ENCODE results near the gene UBE2F. TPM values are rescaled to one million over a fixed set of nuclear protein-coding genes. Genes with fewer than 3 reads are reported as not detected.

Gene UBE2F
- total RNA-seq, 1 experiment from 2014 or later: 44.9 TPM

- Histone ChIP-seq H3K4me3 (ENCODE audit: low read depth in 2 of 2, low read length in 2 of 2) (no peak overlapping the region), H3K4me1 (ENCODE audit: control insufficient read depth, insufficient read depth, low read length) (no peaks in the 10 kb centered on the region), H3K27me3 (ENCODE audit: control insufficient read depth, insufficient read depth, low read length) (no peaks in the 10 kb centered on the region), H3K36me3 (ENCODE audit: control insufficient read depth, insufficient read depth, low read length) (no peaks in the 10 kb centered on the region), H3K9me3 (ENCODE audit: control insufficient read depth, insufficient read depth, low read depth, low read length) (no peaks in the 10 kb centered on the region), H3K27ac (ENCODE audit: low read length) (no peak overlapping the region)
- in situ Hi-C loops (cut with HindIII; ENCODE audit: low pct_unique_long_range_greater_than_20kb, low sequenced_read_pairs) (no loop called here), intact Hi-C loops (cut with micrococcal nuclease; ENCODE audit: unreplicated experiment) (no loop called here)
- CTCF ChIA-PET: no interaction called here
- no peak for TF ChIP-seq CTCF (IDR thresholded peaks at IDR 0.05)
- TF ChIP-seq POLR2AphosphoS5 (IDR thresholded peaks at IDR 0.05; ENCODE audit: low read depth, low read length): no peak
- TF ChIP-seq SIN3A (IDR thresholded peaks at IDR 0.05; ENCODE audit: borderline replicate concordance, insufficient read depth, low read depth, low read length): no peak
- no peak for TF ChIP-seq REST (IDR thresholded peaks at IDR 0.05; ENCODE audit: insufficient read depth in 1 of 2, low read depth in 2 of 2, low read length in 1 of 2)
- TF ChIP-seq TCF7L2 (IDR thresholded peaks at IDR 0.05; ENCODE audit: low read depth, low read length): no peak
- no TSS peak for BruUV-seq (replicated peaks)
- POLR2A ChIA-PET: no interaction called here
- no peak for DNase-seq (ENCODE audit: low read depth, low spot score)
- no peak for ATAC-seq
Observed at GRCh38 chr2:237978058-237978712, 11.4 kb downstream of the UBE2F start.

- intact Hi-C loops (cut with micrococcal nuclease; ENCODE audit: unreplicated experiment): no loop called here
- ATAC-seq: no peak
- H3K27ac ChIP-seq (ENCODE audit: low read length): no peak overlapping the region
- no peaks in the 10 kb centered on the region for H3K9me3 ChIP-seq (ENCODE audit: control insufficient read depth, insufficient read depth, low read depth, low read length)
- no TSS peak for BruUV-seq (replicated peaks)
- ChIA-PET POLR2A (no interaction called here), CTCF (no interaction called here)
- no peak for TF ChIP-seq SIN3A (IDR thresholded peaks at IDR 0.05; ENCODE audit: borderline replicate concordance, insufficient read depth, low read depth, low read length)
- DNase-seq (ENCODE audit: low read depth, low spot score): no peak
- no peak overlapping the region for H3K4me3 ChIP-seq (ENCODE audit: low read depth in 2 of 2, low read length in 2 of 2)
- no peaks in the 10 kb centered on the region for H3K4me1 ChIP-seq (ENCODE audit: control insufficient read depth, insufficient read depth, low read length)
- H3K27me3 ChIP-seq (ENCODE audit: control insufficient read depth, insufficient read depth, low read length): no peaks in the 10 kb centered on the region
- no peaks in the 10 kb centered on the region for H3K36me3 ChIP-seq (ENCODE audit: control insufficient read depth, insufficient read depth, low read length)
- in situ Hi-C loops (cut with HindIII; ENCODE audit: low pct_unique_long_range_greater_than_20kb, low sequenced_read_pairs): no loop called here
Observed at GRCh38 chr2:237979331-237979730, 12.5 kb downstream of the UBE2F start.

GRCh38 chr2:237980087-237980486, 13.3 kb downstream of the UBE2F start:
- TF ChIP-seq CTCF (IDR thresholded peaks at IDR 0.05): no peak
- TF ChIP-seq REST (IDR thresholded peaks at IDR 0.05; ENCODE audit: insufficient read depth in 1 of 2, low read depth in 2 of 2, low read length in 1 of 2): no peak
- TF ChIP-seq SIN3A (IDR thresholded peaks at IDR 0.05; ENCODE audit: borderline replicate concordance, insufficient read depth, low read depth, low read length): no peak
- TF ChIP-seq POLR2AphosphoS5 (IDR thresholded peaks at IDR 0.05; ENCODE audit: low read depth, low read length): no peak
- no peak for TF ChIP-seq TCF7L2 (IDR thresholded peaks at IDR 0.05; ENCODE audit: low read depth, low read length)
- in situ Hi-C loops (cut with HindIII; ENCODE audit: low pct_unique_long_range_greater_than_20kb, low sequenced_read_pairs): no loop called here
- no TSS peak for BruUV-seq (replicated peaks)
- Histone ChIP-seq H3K36me3 (ENCODE audit: control insufficient read depth, insufficient read depth, low read length) (no peaks in the 10 kb centered on the region), H3K27me3 (ENCODE audit: control insufficient read depth, insufficient read depth, low read length) (no peaks in the 10 kb centered on the region), H3K4me1 (ENCODE audit: control insufficient read depth, insufficient read depth, low read length) (no peaks in the 10 kb centered on the region), H3K9me3 (ENCODE audit: control insufficient read depth, insufficient read depth, low read depth, low read length) (no peaks in the 10 kb centered on the region), H3K4me3 (ENCODE audit: low read depth in 2 of 2, low read length in 2 of 2) (no peak overlapping the region), H3K27ac (ENCODE audit: low read length) (no peak overlapping the region)
- DNase-seq (ENCODE audit: low read depth, low spot score): no peak
- intact Hi-C loops (cut with micrococcal nuclease; ENCODE audit: unreplicated experiment): no loop called here
- CTCF ChIA-PET: no interaction called here
- no peak for ATAC-seq
- POLR2A ChIA-PET: no interaction called here
